Stimulated activated CD8-positive, alpha-beta memory T cell treated with anti-CD3 and anti-CD28 coated beads, Interleukin-12 subunit alpha, Interleukin-12 subunit beta, amount 100 ng/mL, for 4 hours (primary cell): ENCODE results near the gene MYO1B.

Source experiments
- DNase-seq: peaks from one replicate; pipeline ENCODE4 v3.0.0-alpha.2; 2020; ENCODE audit warnings: low read depth

Gene MYO1B

DNA sequence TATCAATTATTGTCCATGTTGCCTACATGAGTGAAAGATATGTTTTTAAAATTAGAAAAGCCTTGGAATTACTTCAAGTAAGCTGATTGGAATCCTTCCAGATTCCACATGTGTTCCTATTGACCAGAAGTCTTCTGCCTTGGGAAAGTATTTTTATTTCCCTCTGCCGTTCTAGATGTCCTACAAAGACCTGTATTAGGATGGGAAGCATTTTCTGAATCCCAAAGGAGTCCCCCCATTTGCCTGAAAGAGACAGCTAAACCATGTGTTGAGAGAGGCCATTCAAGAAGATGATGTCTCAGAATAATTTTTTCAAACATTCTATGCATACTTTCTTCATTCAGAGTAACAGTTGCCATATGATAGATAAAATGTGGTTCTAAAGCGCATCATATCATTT is 19.0 kb upstream of the MYO1B start:
- DNase-seq: no peak

DNA sequence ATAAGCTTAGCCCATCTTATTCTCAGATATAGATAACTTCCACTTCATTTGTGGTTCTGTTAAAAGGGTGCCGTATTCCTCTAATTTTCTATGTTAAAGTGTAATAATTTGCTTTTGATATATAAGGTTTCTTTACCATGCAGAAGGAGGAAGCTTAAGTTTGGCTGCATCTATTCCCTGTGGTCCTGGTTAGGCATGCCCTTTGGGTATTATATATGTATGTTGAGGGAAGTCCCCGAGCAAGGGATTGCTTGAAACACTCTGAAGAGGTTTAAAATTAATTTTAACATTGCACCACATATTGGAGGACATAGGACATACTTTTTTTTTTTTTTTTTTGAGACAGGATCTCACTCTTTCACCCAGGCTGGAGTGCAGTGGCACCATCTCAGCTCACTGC is 16.9 kb upstream of the MYO1B start:
- no peak for DNase-seq

DNA sequence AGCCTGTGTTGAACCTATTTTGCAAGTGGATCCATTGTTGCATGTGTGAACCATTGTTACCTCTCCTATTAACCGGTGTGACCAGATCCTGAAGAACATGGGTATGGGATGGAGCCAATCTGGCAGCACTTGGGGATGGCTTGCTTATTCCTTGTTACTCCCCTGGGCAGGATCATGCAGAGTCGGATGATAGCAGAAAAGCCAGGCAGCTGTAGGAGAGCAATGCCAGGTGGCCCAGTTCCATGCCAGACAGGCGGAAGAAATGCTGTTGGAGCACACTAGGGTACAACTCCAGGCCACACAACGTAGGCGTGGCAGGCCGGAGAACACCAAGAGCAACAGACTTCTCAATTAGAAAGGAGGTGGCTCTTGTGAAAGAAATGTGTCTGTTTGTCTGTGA is 16.3 kb upstream of the MYO1B start:
- no peak for DNase-seq

DNA sequence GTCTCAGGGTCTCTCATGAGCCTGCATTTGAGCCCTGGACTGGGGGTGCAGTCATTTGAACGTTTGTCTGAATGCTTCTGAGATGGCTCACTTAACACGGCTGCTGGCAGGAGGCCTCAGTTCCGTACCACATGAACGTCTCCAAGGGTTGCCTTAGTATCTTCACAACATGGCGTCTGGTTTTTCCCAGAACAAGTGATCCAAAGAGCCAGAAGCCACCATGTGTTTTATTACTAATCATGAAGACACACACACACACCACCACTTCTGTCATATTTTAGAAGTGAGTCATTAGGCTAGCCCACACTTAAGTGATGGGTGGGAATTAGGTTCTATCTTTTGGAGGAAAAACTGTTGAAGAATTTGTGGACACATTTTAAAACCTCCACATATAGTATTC is 15.0 kb upstream of the MYO1B start:
- no peak for DNase-seq

DNA sequence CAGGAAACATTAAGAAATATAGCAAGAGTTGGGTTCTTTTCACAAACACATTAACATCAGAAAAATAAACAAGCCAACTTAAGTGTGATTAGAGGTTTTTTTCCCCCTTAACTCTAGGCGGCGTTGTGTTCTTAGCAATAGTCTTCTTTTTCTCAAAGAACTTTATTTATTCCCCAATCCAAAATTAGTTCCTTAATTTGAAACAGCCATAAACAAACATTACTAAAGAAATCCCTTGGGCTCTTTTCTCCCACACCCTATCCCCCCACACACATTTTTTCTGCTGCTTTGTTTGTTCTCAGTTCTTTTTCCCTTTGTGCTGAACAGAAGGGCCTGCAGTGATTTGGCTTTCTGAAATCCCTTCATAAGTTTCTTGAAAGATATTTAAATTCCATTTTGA is 13.2 kb upstream of the MYO1B start:
- no peak for DNase-seq

DNA sequence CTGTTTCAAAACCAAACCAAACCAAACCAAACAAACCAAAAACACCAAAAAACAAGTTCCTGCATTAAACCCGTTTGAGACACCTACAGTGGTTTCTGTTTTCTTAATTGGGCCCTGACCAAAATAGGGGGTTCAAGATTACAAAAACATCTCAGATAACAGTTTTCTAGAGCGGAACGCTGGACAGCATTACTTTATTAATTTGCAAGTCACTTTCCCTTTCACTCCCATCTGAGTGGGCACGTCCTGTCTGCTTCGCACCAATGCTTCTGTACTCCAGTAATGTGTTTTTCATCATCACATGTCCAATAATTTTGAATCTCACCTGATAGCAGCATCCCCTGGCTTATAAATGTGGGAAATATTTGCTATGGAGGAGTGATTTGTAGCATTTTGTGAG is 11.7 kb upstream of the MYO1B start:
- no peak for DNase-seq

DNA sequence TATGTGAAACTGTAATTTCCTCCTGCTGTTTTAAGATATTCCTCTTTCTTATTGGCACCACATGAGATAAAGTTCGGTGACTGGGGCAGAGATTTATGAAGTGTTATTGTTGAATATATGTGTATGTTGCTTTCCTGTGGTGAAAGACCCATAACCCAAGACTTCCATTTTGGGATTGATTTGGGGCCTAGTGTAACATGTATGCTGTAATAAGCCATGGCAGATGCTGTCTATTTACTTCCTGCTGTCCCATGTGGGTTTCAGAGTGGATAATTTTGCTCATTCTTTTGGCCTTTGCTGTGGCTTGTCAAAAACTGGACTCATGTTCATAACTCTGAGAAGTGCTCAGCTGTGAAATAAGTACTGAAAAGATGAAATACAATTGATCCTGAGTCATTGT is 10.8 kb upstream of the MYO1B start:
- no peak for DNase-seq

DNA sequence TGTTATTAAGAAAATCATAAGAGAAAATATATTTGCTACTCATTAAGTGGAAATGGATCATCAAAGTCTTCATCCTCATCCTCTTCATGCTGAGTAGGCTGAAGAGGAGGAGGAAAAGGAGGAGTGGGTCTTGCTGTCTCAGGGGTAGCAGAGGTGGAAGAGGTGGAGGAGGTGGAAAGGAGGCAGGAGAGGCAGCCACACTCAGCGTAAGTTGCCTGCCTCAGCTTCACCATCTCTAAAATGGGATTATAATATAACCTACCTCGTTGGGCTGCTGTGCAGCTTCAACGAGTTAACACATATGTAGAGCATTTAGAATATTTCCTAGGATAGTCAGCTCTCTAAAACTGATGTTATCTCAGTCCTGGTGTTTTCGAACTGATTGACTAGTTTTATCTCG is 4.3 kb upstream of the MYO1B start:
- DNase-seq: no peak

DNA sequence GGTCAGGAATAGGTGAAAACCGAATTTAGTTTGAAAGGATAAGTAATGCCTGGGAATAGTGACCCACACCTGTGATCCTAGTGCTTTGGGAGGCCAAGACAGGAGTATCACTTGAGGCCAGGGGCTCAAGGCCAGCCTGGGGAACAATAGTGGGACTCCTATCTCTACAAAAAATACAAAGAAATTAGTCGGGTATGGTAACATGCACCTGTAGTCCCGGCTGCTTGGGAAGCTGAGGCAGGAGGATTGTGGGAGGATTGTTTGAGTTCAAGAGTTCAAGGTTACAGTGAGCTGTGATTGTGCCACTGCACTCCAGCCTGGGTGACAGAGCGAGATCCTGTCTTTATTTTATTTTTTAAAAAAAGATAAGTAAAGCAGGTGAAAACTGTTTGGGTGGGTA is 3.8 kb upstream of the MYO1B start:
- DNase-seq: no peak

DNA sequence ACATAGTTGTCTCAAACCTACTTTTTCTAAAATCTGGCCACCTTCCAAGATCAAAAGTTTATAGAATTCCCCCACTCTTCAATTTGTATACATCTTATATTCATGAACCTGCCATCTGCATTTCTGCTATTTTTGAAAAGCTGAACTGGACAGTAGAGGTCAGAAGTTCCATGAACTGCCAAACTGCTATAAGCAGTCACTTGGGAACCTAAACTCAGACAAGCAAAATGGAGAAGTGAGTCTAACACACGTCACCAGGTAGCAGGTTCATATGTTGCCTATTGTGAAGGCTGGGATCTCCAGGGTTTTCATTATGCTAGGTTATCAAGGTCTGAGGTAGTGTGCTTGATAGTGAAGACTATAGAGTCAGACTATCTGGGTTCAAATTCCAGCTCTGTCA is 2.0 kb upstream of the MYO1B start:
- no peak for DNase-seq

DNA sequence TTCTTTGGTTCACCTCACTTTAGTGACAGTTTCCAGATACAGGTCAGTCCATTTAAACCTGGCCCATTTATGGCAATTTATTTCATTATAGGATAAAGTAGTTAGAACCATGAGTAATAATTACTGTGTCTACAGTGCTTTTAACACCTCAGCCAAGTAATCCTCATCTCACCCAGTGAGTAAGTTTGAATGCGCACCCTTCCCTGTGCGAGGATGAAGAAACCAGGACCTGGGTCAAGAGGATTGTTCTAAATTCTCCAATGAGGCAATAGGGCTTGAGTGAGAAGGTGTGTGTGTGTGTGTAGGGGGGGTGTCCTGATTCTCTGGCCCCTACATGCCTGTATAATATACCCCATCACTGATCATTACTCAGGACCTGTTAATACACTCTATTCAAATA is 854 bp upstream of the MYO1B start:
- DNase-seq: no peak

DNA sequence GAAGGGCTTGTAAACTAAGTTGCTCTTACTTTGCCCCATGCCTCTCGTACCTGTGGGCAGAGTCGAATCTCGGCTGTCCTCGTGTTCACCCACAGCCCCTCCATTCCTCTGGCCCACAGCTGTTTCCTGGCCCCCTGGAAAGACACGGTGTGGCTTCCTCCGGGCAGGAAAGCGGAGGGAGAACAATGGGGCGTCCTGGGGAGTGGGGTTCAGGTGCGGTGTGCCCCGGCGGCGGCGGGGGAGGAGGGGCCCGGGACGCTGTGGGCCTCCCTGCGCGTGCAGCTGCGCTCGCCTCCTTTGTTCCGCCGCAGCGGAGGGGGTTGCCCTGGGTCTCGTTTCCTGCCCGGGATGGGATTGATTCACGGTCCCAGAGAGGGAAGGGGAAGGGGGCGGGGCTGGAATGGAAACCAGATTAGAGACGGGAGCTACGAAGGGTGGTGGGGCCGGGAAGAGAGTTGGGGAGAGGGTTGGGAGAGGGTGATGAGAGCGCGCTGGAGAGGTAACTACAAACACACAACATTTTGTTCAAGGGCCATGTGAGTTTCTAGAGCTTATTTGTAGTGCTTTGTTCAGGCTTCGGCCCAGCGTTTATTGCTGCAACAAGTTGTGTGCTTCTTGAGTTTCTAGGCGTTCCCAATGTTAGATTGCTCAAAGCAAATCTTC is 796 bp downstream of the MYO1B start:
- DNase-seq: peak; percentile 3

DNA sequence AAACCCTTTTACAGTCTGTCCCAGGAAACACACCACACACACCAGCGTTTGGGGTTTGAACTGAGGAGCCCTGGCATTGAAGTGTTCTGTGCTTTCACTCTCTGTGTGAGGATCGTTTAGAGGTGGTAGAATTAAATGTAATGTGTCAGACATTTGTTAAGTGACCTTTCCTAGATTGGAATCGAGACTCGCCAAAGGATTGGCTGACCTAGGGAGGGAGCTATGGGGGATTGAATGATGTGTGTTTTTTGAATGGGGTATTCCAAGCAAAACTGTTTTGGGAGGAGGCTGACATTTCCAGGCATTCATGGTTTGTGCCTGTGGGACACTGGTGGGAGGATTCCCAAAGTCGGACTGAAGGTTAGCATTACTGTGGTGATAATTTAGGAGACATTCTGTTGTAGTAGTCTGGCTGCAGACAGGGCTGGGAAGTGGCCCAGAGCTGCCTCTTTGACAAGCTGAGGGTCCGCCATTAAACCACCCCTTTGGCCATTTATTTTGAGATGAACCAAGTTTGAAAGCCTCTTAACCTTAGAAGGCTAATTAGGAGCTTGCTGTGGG is 1.7 kb downstream of the MYO1B start:
- no peak for DNase-seq

DNA sequence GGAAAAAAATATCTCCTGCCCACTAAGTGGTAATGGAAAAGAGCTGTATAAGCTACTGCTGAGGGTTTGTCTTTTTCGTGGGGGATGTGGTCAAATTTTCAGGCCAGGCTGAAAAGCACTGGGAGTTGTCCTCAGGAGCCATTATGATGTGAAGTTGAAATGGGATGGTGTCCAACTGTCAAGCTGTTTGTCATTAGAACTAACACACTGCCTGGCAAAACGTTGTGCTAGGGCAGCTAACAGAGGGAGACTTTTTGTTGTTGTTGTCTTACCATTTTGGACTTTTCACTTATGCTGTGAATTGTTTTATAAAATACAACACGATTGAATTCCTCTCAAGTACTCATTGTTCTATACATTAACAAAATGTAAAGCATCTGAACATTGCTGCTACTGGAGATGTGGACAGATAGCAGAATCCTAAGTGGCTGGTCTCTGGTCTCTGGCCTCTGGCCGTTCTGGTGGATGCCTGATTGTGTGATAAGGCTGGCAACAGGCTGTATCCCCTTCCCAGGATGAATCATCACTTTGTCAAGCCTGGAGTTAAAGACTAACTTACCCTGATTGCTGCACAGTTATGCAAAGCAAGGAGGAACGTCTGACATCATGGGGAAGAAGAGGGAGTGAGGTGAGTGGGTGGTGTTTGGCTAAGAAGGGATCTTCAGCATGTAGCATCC is 2.3 kb downstream of the MYO1B start:
- DNase-seq: no peak

DNA sequence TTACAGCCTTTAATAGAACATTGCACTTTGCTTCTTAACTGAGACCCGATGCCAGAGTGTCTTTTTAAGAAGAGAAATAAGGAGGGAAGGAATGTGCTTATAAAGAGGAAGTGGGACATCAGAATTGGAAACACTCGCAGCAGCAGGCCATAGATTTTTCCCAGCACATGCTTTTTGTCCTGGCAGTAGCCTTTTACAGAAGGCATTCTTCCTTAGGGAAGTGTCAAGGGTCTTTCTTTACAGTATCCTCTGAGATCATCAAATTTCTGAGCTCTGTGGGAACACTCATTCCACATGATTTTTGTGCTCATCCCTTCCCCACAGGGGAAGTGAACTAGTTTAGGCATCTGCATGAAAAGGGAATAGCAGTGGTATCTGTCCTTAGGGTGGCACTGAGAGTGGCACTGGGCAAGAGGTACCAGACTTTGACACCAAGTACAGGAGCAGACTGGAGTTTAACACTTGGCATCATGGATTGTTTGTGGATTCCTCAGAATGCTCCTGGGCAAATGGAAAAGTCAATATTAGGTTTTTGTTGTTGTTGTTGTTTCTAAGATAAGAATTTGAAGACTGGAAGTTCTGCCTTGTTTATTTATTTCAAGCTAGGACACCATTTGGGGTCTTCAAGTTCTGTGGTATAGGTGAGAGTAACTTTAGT is 4.1 kb downstream of the MYO1B start:
- no peak for DNase-seq

DNA sequence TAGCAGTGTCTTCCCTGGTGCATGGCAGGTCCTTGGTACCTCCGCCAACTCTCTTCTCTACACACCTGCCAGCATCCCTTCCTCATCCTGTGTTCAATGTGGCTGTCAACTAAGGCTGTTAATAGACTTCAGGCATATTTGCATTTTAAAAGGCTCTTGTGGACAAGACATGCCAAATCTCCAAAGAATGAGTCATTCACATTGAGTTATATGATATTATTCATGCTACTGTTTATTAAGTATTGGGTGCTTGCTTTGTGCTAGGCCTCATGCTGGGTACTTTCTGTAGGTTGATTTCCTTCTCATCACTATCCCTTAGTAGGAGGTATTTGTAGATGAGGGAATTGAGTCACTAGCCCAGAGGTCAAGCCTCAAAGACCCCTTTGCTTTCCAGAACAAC is 5.2 kb downstream of the MYO1B start:
- DNase-seq: no peak

DNA sequence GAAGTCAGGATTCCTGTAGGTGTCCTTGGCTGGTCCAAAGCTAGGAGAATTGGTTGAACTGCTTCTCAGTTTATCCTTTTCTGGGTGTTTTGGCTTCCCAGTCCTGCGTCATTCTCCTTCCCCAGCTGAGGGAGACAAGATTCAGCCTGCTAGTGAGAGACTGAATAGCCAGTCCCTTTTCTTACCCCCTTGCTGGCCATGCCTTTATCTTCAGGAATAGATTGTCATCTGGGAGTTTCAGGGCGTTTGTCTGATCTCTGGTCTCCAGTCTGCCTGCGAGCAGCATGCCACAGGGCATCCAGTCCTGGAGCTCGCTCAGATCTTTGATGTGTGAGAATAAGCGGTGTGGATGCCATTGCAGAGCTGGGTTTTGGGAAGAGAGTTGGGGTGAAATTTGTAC is 5.8 kb downstream of the MYO1B start:
- no peak for DNase-seq

DNA sequence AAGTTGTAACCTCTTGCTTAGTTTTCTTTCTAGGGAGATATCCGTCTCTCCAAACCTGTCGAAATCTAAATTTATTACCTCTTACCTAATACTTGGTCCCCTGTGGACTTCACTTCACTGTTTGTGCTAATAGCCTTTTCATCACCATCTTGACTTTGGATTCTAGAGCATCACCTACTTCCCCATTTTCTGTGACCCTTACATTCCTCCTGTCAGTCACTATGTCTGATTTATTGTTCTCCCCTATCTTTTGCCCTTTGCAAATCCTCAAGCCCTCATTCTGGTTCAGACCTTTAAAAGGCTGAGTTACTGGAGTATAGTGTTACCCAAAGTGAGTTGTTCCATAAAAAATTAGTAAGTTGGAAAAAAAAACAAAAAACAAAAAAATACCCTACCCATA is 7.5 kb downstream of the MYO1B start:
- no peak for DNase-seq

DNA sequence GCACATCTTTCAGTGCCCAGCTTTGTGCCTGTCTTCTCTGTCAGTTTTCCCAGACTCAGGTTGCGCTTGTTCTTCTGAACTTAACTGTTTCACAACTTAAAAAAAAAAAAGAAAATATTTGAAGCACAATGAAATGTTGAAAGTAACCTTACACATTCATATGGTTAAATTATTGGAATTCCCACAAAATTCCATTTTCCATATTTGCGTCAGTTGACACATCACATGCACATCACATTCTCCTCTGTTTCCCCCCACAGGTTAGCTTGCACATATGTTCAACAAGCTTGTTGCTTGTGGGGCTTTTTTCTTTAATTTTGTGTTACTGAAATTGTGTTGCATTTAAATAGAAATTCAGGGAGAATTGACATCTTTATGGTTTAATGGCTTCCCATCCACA is 8.3 kb downstream of the MYO1B start:
- DNase-seq: no peak

DNA sequence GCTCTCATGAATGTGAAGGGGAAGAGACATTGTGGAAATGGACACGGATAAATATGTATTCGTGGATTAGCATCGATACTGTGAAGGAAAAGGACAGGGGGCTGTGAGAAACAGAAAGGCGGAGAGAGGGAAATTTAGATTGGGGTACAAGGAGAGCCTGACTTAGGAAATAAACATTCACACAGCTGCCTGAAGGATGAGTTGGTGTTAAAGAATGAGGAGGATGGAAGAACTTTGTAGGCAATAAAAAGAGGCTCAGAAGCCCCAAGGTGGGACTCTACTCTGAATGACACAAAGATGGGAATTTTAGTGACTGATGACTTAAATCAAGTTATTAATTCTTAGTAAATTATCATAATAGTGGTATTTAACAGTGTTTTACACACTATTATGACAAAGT is 10.1 kb downstream of the MYO1B start:
- no peak for DNase-seq

DNA sequence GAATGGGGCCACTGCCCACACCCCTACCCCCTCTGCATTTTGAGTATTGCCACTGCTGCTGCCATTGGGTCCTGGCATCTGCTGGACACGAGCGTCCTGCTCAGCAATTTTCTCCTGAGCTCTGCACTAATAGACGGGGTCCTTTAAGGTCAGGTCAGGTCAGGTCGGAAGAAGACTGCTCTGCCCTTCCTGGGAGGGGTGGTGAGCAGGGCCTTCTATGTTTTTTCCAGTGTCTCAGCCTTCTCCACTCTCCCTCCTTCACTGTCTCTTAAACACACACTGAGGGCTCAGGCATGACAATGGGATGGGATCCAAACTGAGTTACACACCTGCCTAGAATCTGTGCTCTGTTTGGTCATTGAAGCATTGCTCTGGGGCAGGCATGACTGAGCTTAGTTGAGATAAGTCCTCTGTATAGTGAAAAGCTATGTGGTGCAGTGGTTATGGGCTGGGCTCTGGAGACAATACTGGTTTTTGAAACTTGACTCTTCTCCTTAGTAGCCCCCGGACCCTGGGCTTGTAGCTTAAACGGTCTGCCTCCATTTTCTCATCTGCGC is 10.6 kb downstream of the MYO1B start:
- no peak for DNase-seq

DNA sequence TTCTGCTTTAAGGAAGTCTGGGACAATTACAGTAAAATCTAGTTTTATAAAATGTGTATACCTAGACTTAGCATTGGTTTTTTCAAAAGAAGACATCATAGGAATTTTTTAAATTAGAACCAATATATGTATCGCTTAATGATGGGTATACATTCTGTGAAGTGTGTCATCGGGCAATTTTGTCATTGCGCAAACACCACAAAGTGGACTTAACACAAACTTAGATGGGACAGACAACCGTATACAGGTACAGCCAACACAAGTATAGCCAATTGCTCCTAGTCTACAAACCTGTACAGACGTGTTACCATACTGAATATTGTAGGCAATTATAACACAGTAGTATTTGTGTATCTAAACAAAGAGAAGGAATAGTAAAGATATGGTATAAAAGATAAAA is 12.7 kb downstream of the MYO1B start:
- DNase-seq: no peak

DNA sequence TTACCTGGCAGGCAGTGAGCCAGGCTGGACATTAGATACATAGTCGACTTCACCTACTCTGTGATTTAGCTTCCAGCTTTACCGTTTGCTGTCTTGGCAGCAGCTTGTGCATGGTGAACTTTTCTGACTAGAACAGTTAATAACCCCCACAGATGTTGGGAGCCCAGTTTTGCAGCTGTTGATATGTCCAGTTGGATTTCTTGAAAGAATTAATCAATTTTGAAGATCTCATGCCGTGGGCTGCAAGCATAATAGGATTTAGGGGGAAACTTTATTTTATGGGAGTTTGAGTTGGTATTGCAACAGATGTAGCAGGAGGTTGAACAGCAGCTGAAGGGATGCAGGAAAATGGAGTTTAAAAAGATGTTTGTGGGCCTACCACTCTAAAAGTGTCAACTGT is 13.8 kb downstream of the MYO1B start:
- DNase-seq: no peak
